DMS79 treated with DMSO at 0.1 percent for 48 hours (cell line): Measurements from ENCODE around the gene BMPER.

Source experiments
- DNase-seq: peaks from one replicate; lab custom pipeline; 2025; lab: John Stamatoyannopoulos, UW

Gene BMPER

DNA sequence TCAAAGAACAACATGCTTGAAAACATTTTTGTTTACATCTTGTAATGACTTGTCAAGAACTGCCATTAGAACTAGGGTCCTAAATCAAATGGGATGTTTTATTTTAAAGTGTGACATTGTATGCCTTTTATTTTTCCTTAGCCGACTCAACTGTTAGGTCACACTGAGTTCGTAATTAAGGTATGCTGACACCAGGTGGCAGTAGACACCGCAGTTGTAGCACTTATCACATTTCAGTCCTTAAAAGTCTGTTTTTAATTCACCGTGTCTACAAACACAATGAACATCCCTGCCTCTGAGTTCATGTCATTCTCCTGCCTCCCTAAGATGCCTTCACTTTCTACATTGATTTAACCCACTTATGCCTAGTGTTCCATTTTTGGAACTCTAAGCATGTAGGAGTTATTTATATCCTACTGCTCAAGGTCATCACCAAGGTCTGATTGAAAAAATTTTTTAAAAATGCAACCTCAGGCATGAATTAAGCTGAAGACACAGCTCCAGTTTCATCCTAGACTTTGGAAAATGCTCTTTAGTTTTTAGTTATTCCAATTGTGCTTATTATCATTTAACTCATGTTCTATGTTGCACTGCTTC is 186.1 kb downstream of the BMPER start:
- DNase-seq, result no peak

DNA sequence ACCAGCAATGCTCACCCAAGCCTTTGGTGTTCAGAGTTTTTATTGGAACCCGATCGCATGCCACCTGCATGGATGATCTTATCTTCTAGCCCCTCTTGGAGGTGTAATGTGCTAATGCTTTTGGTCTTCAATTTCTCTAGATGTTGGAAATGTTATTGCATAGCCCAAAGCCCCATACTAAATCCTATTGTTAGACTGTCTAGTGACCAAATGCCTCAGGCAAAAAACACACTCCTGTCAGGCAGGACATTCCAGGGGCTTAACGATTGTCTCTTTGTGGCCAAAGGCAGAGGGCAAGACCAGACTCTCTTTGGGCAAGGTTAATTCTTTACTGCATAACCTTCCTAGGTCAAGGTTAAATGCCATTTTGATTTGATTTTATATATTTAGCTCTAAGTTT is 187.9 kb downstream of the BMPER start:
- no peak for DNase-seq

DNA sequence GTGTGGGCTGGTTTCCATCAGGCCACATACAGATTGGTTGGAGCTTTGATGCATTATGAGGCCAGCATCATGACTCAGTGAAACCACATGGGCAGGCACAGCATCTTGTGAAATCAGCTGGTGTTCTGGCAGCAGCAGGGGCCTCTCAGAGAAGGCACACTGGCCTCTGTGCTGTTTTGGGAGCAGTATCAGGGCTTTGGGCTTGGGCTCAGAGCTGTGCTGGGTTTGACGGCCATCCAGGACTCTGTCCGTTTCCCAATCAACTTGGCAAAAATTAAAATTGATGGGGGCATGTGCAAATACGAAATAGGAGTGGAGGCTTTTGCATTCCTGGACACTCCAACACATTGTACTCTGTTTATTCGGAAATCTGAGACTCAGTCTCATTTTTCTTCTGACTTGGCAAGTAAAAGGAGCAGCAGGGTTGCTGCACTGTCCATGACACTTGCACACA is 190.9 kb downstream of the BMPER start:
- no peak for DNase-seq

DNA sequence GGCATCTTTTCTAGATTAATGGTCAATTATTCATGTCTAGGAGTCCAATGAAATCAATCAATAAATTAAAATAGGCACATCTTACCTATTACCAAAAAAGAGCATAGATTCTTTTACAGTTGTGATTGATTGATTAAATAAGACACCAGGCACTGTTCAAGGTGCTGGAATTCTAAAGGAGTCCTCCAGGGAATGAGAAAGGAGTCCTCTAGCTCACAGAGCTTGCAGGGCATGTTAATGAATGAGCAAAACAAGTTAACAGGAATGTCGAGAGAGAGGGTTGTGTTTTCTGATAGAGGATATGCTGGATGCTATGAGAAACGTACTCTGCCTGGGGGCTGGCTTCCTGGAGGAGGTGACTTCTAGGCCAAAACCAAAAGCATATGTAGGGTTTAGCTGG is 191.4 kb downstream of the BMPER start:
- no peak for DNase-seq

DNA sequence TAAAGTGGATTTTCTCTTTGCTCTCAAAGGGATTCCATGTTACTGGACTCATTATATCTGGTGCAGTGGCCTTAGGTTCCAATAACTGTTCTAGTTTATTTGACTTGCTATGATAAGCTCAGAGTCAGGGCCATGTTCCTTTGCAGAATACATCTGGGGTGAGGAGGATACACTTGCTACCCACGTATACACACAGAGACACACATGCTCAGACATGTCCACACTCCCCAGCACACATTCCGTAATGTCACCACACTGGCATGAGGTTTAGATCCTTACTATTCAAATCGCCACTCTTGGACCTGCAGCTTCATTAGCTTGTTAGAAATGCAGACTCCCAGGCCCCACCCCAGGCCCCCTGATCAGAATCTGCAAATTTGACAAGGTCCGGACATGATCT is 195.3 kb downstream of the BMPER start:
- DNase-seq, result no peak

DNA sequence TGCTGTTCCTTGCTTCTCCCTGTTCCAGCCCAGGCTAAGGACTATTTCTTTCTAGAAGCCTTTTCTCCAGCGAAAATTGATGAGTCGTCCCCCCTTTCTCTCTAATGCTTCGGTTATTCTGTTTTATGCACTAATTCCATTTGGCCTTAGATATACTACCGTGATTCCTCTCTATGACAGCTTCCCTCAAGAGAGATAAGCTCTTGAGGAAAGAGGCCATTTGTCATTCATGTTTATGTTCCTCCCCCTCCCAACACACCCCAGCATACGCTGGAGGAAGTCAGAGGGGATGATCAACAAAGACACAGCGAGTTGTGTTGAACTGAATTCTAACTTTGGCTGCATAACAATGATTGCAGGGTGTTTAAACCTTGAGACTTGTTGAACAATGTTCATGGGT is 198.8 kb downstream of the BMPER start:
- DNase-seq, result no peak

DNA sequence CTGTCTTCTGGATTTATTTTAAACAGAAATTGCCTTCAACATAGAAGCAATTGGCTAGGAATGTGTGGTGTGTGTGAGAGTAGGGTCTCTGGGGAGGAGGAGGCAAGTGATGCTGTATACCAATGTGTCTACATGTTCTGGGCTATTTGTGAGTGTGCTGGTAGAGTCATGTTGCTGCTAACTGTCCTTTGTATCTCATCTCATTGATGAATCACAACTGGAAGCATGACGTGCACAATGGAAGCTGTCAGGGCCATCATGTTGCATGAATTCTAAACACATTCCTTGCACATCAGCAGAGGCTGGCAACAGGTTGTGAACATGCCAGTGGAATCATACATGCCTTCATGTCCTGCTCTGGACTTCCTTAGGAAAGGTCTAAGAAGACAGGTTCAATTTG is 199.7 kb downstream of the BMPER start:
- no peak for DNase-seq

DNA sequence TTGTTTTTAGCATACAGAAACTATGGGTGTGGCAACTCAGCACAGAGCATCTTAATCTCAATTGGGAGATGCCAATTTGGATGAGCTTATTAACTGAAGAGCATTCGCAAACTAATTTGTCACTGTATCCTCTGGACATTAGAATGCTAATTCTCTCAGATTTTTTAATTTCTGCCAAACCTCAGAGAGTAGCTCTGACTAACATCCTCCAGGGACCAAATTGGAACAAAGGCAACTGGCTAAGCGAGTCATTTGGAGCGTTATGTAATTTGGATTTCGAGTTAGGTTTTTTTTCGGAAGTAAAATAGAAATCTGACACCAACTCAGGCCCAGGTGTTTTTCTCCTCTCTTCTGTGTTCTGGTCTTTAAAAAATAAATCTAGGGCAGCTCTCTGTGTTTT is 201.9 kb downstream of the BMPER start:
- no peak for DNase-seq

DNA sequence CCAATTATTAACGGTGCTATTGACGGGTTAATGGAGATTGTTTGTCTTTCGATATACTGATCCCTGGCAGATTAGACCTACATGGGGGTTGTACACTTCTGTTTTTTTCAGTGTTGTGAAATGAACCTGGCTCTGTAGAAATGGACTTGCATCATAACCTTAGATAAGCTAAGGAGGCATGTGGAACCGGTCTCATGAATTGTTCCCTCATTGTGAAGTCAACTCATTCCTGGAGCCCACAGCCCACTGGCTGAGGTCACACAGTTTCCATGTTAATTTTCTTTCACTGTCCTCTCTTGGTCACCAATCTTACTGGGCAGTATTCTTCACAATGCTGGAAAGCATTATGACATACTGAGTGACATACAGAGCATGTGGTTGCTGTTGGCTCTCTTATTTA is 202.8 kb downstream of the BMPER start:
- DNase-seq, result no peak

DNA sequence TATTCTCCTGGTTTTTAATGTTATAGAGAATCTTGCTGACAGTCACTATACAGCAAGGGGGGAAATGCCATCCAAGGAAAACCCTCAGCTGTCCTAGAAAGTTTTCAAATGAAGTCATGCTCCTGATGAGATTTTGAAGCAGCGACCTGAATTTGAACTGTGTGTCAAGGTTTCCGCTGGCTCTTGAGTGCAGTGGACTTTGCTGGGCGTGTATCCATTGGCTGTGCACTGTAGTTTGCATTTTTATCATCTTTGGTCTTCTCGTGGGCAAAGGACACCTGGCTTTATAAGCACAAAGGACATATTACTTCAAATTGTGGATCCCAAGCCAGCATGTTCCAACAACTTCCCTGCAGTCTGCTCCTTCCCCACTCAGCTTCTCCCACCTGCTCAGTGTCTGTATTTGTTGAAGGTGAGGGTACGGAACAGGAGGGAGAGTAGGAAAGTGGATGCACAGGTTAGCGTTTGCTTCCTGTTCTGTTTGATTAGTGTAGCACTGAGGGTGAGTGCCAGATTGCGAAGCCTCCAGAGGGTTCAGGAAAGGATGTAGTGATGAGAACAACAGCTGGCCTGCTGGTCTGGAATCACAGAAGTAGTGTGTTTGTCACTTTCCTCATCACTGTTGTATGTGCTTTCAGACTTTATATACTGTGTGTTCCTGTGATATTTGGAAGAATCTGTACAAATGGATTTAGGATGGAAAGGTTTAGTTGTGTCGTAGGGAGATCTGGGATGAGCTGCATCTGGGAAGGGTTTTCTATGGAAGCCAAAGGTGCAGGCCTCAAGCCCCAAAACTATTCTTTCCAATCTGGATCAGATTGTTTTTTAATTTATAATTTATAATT is 204.8 kb downstream of the BMPER start:
- DNase-seq, result no peak

DNA sequence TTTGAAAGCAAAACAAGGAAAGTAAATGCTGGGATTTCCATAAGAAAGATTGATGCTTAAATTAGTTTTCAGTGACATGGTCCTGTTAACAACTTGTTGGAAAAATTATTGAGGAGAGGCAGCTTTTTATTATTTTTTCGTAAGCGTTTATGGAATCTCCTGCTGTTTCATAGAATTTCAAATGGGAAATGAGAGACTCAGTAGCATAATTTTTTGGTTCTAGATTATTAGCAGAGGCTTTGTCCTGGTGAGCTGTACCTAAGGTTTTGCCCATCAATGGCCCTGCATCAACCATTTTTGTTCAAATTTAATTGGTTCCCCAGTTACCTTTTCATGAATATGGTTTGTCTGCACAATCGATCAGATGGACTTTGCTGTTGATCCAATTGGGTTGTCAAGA is 205.7 kb downstream of the BMPER start:
- DNase-seq, result no peak

DNA sequence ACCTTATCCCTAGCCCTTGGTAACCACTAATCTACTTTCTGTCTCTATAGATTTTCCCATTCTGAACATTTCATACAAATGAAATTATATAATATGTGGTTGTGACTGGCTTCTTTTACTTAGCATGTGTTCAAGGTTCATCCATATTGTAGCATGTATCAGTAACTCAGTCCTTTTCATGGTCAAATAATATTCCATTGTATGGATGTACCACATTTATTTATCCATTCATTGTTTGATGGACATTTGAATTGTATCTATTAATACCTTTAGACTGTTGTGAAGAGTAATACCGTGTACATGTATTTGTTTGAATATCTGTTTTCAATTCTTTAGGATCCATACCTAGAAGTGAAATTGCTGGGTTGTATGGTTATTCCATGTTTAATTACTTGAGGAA is 210.2 kb downstream of the BMPER start:
- no peak for DNase-seq

DNA sequence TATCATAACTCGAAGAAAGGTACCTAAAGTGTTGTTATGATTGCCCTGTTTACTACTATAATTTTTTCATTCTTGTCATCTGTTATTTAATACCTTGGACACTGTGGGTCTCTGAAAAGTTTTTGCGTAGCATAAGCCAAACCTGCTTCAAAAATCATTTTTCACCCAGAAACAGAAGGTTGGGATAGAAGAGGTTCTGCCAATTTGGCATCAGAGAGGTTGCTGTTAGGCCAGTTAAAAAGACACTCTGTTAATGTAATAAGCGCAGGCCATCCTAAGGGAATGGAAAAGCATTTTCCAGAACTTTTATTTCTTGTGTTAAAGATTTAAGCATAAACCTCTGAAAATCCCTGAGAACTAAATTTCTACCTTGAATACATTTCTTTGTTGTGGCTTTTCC is 212.2 kb downstream of the BMPER start:
- DNase-seq, result no peak

DNA sequence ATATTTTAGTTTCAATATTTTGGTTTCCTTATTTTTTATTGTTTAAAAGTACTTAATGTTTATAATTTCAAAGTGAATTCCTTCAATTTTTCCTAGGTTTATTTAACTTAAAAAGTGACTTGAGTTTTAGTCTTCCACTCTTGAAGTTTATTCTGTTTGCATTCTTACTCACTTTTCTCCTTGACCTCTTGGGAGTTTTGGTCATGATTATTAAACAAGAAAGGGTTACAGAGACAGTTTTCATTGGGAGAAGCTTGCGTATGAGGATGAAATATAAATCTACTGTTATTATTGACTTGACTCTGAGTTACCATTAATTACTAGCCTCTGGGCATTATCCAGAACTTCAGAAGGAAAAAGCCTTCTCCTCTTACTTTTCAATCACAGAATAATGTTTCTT is 216.0 kb downstream of the BMPER start:
- DNase-seq, result no peak

DNA sequence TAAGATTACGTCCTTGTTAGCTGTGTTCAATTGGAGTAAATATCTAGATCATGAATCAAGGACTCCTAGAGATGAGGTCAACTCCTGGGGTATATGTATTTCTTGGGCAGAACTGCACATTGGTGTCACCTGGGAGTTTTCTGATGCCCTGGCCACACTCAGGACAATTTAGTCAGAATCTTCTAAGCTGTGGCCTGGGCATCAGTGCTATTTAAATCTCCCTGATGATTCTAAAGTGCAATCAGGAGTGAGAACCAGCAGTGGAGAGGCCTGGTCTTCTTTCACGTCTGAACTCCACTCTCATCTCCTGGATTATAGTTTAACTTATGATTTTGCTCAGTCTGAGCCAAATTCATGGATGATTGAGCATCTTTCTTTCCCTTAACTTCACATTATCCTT is 218.0 kb downstream of the BMPER start:
- no peak for DNase-seq

DNA sequence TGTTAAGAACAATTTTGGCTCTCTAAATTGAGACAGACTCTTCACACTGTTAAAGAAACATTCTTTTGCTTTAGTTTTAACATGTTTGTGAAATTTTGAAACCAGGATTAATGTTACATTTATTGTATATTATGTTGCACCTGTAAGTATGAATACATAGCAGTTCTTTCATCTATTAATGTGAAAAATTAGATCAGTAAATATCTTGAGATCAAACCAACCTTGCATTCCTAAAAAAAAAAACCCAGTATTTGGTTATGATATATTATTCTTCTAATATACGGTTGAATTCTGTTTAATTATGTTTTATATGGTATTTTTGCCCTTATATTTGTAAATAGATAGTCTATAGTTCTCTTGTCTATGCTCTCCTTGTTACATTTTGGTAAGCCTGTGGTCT is 219.4 kb downstream of the BMPER start:
- no peak for DNase-seq

DNA sequence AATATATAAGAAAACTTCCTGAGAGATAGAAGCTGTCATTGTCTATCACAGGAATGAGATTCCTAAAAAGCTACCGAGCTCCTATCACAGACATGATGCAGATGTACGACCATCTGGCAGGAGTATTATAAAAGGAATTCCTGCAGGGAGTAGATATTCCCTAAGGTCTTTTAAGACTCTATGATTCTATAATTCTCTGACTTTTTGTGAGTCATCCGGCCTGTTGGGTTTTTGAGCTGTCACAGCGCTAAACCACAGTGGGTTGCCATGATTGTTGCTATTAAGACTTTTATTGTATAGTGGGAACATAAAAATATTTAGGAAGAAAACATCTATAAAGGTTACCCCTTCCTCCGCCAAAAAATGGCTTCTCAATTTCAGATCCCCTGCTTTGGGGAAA is 223.4 kb downstream of the BMPER start:
- no peak for DNase-seq

DNA sequence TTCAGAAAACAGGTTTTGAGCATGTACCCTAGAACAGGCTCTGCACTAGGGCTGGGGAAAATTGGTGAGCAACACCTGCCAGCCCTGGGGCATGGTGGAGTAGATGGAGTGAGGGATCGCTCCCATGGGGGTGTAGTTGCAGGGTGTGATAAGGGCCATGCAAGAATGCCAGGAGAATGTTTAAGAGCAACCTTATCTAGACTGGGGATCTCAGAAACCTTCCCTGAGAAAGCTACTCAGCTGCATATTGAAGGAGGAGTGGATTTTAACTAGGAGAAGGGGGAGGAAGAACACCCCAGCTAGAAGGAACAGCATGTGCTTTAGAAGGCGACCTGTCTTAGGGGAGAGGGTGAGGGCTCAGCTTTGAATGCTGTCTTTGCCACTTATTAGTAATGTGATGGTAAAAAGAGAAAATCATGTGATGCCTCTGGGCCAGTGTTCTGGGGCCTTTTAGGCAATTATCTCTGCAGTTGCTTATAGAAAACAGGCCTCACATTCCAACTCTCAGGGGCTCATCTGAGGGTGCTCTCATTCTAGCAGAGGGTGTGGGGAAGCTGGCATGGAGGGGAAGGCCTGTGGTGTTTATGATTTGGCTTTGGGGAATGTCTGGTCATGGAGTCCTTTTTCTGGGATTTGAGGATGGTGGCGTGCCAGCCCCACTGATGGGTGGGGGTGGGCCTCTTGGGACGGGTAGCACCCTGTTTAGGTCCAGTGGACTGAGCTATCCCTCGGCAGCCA is 225.4 kb downstream of the BMPER start:
- no peak for DNase-seq

DNA sequence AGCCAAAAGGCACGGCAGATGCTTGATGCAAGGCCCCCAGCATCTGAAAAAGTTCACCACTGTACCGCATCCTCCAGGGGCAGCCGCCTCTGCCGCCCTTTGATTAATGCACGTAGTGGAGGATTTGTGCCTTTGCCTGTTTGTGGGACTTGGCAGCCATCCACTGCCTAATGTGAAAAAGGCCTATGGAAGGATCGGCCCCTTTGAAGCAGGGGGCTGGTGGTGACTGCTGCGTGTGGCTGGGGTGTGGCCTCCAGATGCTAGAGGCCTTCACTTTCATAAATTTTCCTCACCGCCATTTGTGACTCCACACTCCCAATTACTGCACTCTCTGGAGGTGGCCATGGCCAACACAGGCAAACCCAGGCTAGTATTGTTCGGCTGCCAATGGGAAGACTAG is 226.0 kb downstream of the BMPER start:
- no peak for DNase-seq

DNA sequence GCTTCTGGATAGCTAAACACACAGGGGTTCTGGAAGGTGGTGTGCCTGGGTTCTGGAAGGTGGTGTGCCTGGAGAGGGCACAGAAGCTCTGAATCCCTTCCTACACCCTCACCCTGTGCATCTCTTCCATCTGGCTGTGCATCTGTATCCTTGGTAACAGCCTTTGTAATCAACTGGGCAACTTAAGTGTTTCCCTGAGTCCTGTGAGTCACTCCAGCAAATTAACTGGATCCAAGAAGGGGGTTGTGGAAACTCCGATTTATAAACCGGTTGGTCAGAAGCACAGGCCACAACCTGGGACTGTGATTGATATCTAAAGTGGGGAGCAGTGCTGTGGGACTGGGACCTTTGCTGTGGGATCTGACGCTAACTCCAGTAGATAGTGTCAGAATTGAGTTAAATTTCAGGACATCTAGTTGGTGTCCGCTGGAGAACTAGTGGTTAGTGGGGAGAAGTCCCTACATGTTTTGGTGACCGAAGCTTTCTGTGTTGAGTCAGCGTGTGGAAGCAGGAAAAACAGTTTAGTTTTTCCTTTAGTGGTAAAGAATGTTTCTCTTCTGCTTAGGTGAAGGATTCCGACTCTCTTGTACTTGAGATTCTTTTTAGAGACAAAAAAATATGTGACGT is 228.1 kb downstream of the BMPER start:
- DNase-seq, result no peak

DNA sequence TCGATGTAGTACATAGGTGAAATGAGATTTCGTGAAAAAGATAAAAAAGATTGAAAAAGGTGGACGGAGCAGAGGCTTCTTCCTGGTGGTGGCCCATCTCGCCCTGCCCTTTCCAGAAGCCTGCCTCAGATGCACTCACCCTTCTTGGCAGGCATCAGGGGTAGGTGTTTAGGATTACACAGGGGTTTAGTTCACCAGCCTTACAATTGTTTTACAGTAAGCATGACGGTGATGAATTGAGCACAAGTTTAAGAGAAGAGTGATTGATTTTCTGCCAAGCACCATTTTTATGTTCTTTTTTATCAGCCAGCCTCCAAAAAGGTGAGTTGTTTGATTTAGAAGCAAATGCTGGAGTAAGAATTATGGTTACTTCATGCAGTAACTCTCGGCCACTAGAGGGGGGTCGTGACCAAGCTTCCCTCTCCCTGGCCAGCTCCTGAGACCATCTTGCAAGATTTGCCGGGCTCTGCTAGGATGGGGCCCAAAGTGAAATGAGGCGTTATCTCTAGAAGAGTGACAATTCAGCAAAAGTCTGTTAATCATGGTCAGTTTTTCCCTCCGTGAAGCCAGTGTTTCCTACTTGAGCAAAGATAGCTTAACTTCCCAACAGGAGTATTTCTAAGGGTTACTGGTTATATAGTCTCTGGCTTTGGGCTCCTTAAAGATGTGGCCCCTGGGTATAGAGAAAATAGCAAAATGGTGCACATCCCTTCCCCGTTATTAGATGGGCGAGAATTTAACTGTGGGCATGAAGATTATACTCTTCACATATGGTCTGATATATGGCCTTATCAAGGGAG is 228.8 kb downstream of the BMPER start:
- DNase-seq, result no peak

DNA sequence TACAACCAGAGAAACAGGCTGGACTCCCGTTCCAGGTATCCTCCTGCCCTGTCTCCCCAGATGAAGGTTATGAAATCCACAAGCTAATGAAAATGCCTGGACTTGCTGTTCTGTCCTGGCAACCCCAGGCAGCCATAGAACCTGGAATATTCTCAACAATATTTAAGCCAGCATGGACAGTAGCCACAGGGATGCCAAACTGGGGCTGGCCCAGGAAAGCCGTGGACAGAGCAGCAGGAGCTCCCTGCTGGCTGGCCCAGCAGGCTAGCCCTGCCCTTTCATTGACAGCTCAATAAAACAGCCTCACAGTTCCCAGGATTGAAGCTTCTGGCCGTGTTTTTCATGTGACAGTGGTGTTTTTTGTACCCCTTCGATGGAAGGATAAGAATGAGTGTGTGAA is 230.6 kb downstream of the BMPER start:
- DNase-seq, result no peak
